HCT116 (cell line): ENCODE measurements around the gene TOX3. TPM values are rescaled to one million over a fixed set of nuclear protein-coding genes. Genes with fewer than 3 reads are reported as not detected.

ENCODE experiments used
- ATAC-seq: fragments of 200-7000 bp; cut with Tn5 transposase; 2 replicates; pipeline ENCODE4 v1.9.1; 2020; ENCODE audit warnings: mild to moderate bottlenecking, moderate library complexity
- BruUV-seq: library from RNA; stranded (reverse); fragments of 400-500 nt; replicated peaks from 2 replicates; lab custom pipeline; 2021; lab: Mats Ljungman, UMichigan
- CTCF ChIA-PET: fragments of 300-600 bp; sonication (Branson Sonifier 250); formaldehyde crosslinking; loops from one replicate; lab custom pipeline; 2021; ENCODE audit warnings: antibody characterized with exemption; lab: Charles Lee
- POLR2A ChIA-PET: fragments of 300-600, 350-600 bp; sonication (Branson Sonifier 250); formaldehyde crosslinking; loops from one replicate; lab custom pipeline; 2021; ENCODE audit warnings: antibody characterized with exemption; lab: Charles Lee
- RAD21 ChIA-PET, 2 experiments: fragments of 300-600 bp; sonication (Branson Sonifier 250); formaldehyde crosslinking; loops; one replicate each; lab custom pipeline; 2023; ENCODE audit warnings: low total read pairs in 2 of 2; ENCODE audit not compliant: uncharacterized antibody in 2 of 2, unreplicated experiment in 2 of 2, low non-redundant PET in 1 of 2; lab: Charles Lee
- DNase-seq: peaks from one replicate; pipeline ENCODE4 v3.0.0-alpha.2; 2010; ENCODE audit warnings: low read depth, low spot score
- H2AFZ ChIP-seq: fragments of 200-600 bp; shearing (Covaris generic), sonication (generic); 2 replicates; pipeline ENCODE4 v1.6.1; 2017; ENCODE audit warnings: low read depth, mixed run types, mixed read lengths, antibody characterized with exemption, low read length; ENCODE audit not compliant: poor library complexity, severe bottlenecking
- H3K27ac ChIP-seq: 2 replicates; pipeline ENCODE4 v1.5.1; 2012; ENCODE audit warnings: low read depth, low read length
- H3K27me3 ChIP-seq: fragments of 200-600 bp; sonication (generic); 2 replicates; pipeline ENCODE4 v1.6.1; 2016; ENCODE audit warnings: mixed run types, low read length, mixed read lengths; ENCODE audit not compliant: insufficient read depth
- H3K36me3 ChIP-seq, 2 experiments: fragments of 200-500 bp in 1 of 2; fragments of 200-600 bp in 1 of 2; sonication (Bioruptor generic) in 1 of 2; sonication (generic) in 1 of 2; 2 replicates each; pipeline versions ENCODE4 v1.5.1 to v1.6.1; 2014 to 2016; ENCODE audit warnings: low read length in 2 of 2, inconsistent platforms in 1 of 2, mixed read lengths in 1 of 2, mixed run types in 1 of 2; ENCODE audit not compliant: insufficient read depth in 2 of 2, control insufficient read depth in 1 of 2
- H3K4me1 ChIP-seq, 2 experiments: fragments of 200-600 bp in 1 of 2; sonication (generic) in 1 of 2; 2 replicates each; pipeline versions ENCODE4 v1.5.1 to v1.6.1; 2012 to 2017; ENCODE audit warnings: low read length in 2 of 2, inconsistent platforms in 1 of 2, mild to moderate bottlenecking in 1 of 2, mixed read lengths in 1 of 2, mixed run types in 1 of 2, moderate library complexity in 1 of 2; ENCODE audit not compliant: insufficient read depth in 2 of 2, control insufficient read depth in 1 of 2
- H3K4me2 ChIP-seq: fragments of 200-600 bp; sonication (generic); 2 replicates; pipeline ENCODE4 v1.6.1; 2017; ENCODE audit warnings: mixed run types, low read length, mixed read lengths
- H3K4me3 ChIP-seq, 2 experiments: fragments of 200-600 bp in 1 of 2; sonication (generic) in 1 of 2; replicated peaks in 1 of 2; 2 replicates each; pipeline ENCODE4 v1.5.1; 2011 to 2016; ENCODE audit warnings: low read length in 2 of 2, control low read depth in 1 of 2, low read depth in 1 of 2, mild to moderate bottlenecking in 1 of 2, mixed read lengths in 1 of 2, mixed run types in 1 of 2
- H3K79me2 ChIP-seq: fragments of 200-600 bp; sonication (generic); 2 replicates; pipeline ENCODE4 v1.6.1; 2017; ENCODE audit warnings: mild to moderate bottlenecking, mixed run types, low read length, moderate library complexity, mixed read lengths; ENCODE audit not compliant: insufficient read depth
- H3K9ac ChIP-seq: fragments of 200-600 bp; sonication (generic); 2 replicates; pipeline ENCODE4 v1.6.1; 2016; ENCODE audit warnings: low read length, mixed read lengths
- H3K9me2 ChIP-seq: fragments of 200-600 bp; sonication (generic), shearing (Covaris generic); 2 replicates; pipeline ENCODE4 v1.6.1; 2017; ENCODE audit warnings: mixed run types, mild to moderate bottlenecking, moderate library complexity; ENCODE audit not compliant: insufficient read depth
- H3K9me3 ChIP-seq, 2 experiments: fragments of 200-500 bp in 1 of 2; fragments of 200-600 bp in 1 of 2; sonication (Bioruptor generic) in 1 of 2; sonication (generic) in 1 of 2; 2 replicates each; pipeline ENCODE4 v1.6.1; 2014 to 2017; ENCODE audit warnings: low read length in 2 of 2, mixed read lengths in 2 of 2, inconsistent platforms in 1 of 2, low read depth in 1 of 2, mild to moderate bottlenecking in 1 of 2, mixed run types in 1 of 2, moderate library complexity in 1 of 2; ENCODE audit not compliant: control insufficient read depth in 1 of 2, insufficient read depth in 1 of 2
- H4K20me1 ChIP-seq: fragments of 200-600 bp; sonication (generic), shearing (Covaris generic); 2 replicates; pipeline ENCODE4 v1.6.1; 2017; ENCODE audit warnings: mixed run types, mild to moderate bottlenecking, moderate library complexity; ENCODE audit not compliant: insufficient read depth
- ELF1 ChIP-seq: IDR thresholded peaks from 2 replicates; pipeline ENCODE4 v1.6.1; 2012; ENCODE audit warnings: low read depth, borderline replicate concordance
- EZH2phosphoT487 ChIP-seq: fragments of 200-600 bp; IDR thresholded peaks from 2 replicates; pipeline ENCODE4 v1.6.1; 2018; ENCODE audit warnings: antibody characterized with exemption, borderline replicate concordance
- FOSL1 ChIP-seq: IDR thresholded peaks from 2 replicates; pipeline ENCODE4 v1.6.1; 2012; ENCODE audit warnings: low read depth
- JUND ChIP-seq: IDR thresholded peaks from 2 replicates; pipeline ENCODE4 v1.6.1; 2012
- POLR2A ChIP-seq: IDR thresholded peaks from 2 replicates; pipeline ENCODE4 v1.7.0; 2011; ENCODE audit warnings: borderline replicate concordance; ENCODE audit not compliant: insufficient read depth, insufficient read length; ENCODE audit errors: extremely low read depth
- RAD21 ChIP-seq: IDR thresholded peaks from 2 replicates; pipeline ENCODE4 v1.6.1; 2012; ENCODE audit warnings: low read depth, mild to moderate bottlenecking
- ZNF274 ChIP-seq: fragments of 200-500 bp; sonication (Bioruptor generic); IDR thresholded peaks from 2 replicates; pipeline ENCODE4 v1.6.1; 2014; ENCODE audit warnings: mild to moderate bottlenecking, low read depth, low read length, inconsistent platforms
- intact Hi-C: fragments of 100-400 bp; cut with micrococcal nuclease; formaldehyde crosslinking; loops from 2 replicates; pipeline ENCODE4 v1.10.0; 2022
- total RNA-seq: library from RNA; stranded (reverse); gene quantifications from one replicate; pipeline ENCODE4 v1.2.1, GENCODE V29; 2021; ENCODE audit not compliant: unreplicated experiment
- TF ChIP-seq, protein P1 (sequence below): IDR thresholded peaks from 2 replicates; pipeline ENCODE4 v1.6.1; 2012; ENCODE audit warnings: low read depth

TOX3 gene
- total RNA-seq, 1 experiment from 2014 or later: not detected

GRCh38 chr16:52494621-52495020, 52.3 kb downstream of the TOX3 start:
- Histone ChIP-seq H3K4me1 (no peaks in the 10 kb centered on the region), H3K9me3 (peaks cover 4 to 25% of the 10 kb centered on the region in 2 experiments; a peak in 1 of 4 replicates), H2AFZ (no peak overlapping the region), H3K9ac (no peak overlapping the region), H4K20me1 (no peaks in the 10 kb centered on the region), H3K4me3 (no peak overlapping the region), H3K4me2 (no peak overlapping the region), H3K79me2 (no peaks in the 10 kb centered on the region), H3K27ac (no peak overlapping the region), H3K36me3 (no peaks in the 10 kb centered on the region), H3K9me2 (no peaks in the 10 kb centered on the region), H3K27me3 (no peaks in the 10 kb centered on the region)
- no TSS peak for BruUV-seq
- ChIA-PET POLR2A (no interaction called here), RAD21 (no interaction called here), CTCF (no interaction called here)
- ATAC-seq: no peak
- TF ChIP-seq JUND: no peak
- TF ChIP-seq ELF1: no peak
- TF ChIP-seq, protein P1, sequence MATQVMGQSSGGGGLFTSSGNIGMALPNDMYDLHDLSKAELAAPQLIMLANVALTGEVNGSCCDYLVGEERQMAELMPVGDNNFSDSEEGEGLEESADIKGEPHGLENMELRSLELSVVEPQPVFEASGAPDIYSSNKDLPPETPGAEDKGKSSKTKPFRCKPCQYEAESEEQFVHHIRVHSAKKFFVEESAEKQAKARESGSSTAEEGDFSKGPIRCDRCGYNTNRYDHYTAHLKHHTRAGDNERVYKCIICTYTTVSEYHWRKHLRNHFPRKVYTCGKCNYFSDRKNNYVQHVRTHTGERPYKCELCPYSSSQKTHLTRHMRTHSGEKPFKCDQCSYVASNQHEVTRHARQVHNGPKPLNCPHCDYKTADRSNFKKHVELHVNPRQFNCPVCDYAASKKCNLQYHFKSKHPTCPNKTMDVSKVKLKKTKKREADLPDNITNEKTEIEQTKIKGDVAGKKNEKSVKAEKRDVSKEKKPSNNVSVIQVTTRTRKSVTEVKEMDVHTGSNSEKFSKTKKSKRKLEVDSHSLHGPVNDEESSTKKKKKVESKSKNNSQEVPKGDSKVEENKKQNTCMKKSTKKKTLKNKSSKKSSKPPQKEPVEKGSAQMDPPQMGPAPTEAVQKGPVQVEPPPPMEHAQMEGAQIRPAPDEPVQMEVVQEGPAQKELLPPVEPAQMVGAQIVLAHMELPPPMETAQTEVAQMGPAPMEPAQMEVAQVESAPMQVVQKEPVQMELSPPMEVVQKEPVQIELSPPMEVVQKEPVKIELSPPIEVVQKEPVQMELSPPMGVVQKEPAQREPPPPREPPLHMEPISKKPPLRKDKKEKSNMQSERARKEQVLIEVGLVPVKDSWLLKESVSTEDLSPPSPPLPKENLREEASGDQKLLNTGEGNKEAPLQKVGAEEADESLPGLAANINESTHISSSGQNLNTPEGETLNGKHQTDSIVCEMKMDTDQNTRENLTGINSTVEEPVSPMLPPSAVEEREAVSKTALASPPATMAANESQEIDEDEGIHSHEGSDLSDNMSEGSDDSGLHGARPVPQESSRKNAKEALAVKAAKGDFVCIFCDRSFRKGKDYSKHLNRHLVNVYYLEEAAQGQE: no peak
- TF ChIP-seq RAD21: no peak
- TF ChIP-seq ZNF274: no peak
- no peak for TF ChIP-seq EZH2phosphoT487
- intact Hi-C loops: no loop called here
- no peak for DNase-seq

GRCh38 chr16:52494145-52494544, 52.8 kb downstream of the TOX3 start:
- RAD21 ChIA-PET: no interaction called here

More at GRCh38 chr16:52494145-52494544, 52.8 kb downstream of the TOX3 start:
- no peaks in the 10 kb centered on the region for H4K20me1 ChIP-seq
- H3K27me3 ChIP-seq: no peaks in the 10 kb centered on the region
- DNase-seq (no peak), ATAC-seq (no peak)
- TF ChIP-seq FOSL1: no peak
- TF ChIP-seq, protein P1: no peak
- TF ChIP-seq POLR2A: no peak
- H3K4me2 ChIP-seq: no peak overlapping the region
- H3K9me3 ChIP-seq: peaks cover 4 to 29% of the 10 kb centered on the region in 2 experiments; a peak in 1 of 4 replicates
- H3K4me3 ChIP-seq: no peak overlapping the region
- CTCF ChIA-PET: no interaction called here
- no peak overlapping the region for H3K9ac ChIP-seq
- H3K9me2 ChIP-seq: no peaks in the 10 kb centered on the region
- H3K27ac ChIP-seq: no peak overlapping the region
- H2AFZ ChIP-seq: no peak overlapping the region
- H3K36me3 ChIP-seq: no peaks in the 10 kb centered on the region
- no TSS peak for BruUV-seq
- no peaks in the 10 kb centered on the region for H3K4me1 ChIP-seq
- no peaks in the 10 kb centered on the region for H3K79me2 ChIP-seq
- intact Hi-C loops: no loop called here
- POLR2A ChIA-PET: no interaction called here
